ENCODE results near the gene DISP1. TPM values are rescaled to one million over a fixed set of nuclear protein-coding genes. Genes with fewer than 3 reads are reported as not detected.

The DISP1 gene
- total and polyA plus RNA-seq, 2 experiments from 2014 or later: 2.4 to 4.4 TPM

- no peaks in the 10 kb centered on the region; the same call in 2 of the 3 replicates for H3K9me3 Mint-ChIP-seq
- no peak for ATAC-seq
- H4K20me1 ChIP-seq (replicated peaks; ENCODE audit: insufficient read depth): no peaks in the 10 kb centered on the region; the same call in 1 of the 2 replicates
- peaks cover 42% of the 10 kb centered on the region for H3K79me2 ChIP-seq (replicated peaks; ENCODE audit: insufficient read depth)
- H3K27ac ChIP-seq (ENCODE audit: low read depth): no peak overlapping the region
- TF ChIP-seq ZNF331 (CRISPR knock-in tag; IDR thresholded peaks at IDR 0.05; ENCODE audit: low read depth) (no peak), CTCF (conservative IDR thresholded peaks at IDR 0.05; ENCODE audit: low read depth in 2 of 2) (no peak), ETS1 (IDR thresholded peaks at IDR 0.05) (no peak), STAT1 (IDR thresholded peaks at IDR 0.05; ENCODE audit: unreplicated experiment) (no peak), POLR2AphosphoS5 (IDR thresholded peaks at IDR 0.05; ENCODE audit: low read depth) (no peak), JUNB (IDR thresholded peaks at IDR 0.05; ENCODE audit: unreplicated experiment) (no peak), EZH2phosphoT487 (IDR thresholded peaks at IDR 0.05; ENCODE audit: unreplicated experiment) (no peak), NANOG (IDR thresholded peaks at IDR 0.05; ENCODE audit: borderline replicate concordance) (no peak), ZNF462 (CRISPR knock-in tag; IDR thresholded peaks at IDR 0.05) (no peak), REST (IDR thresholded peaks at IDR 0.05; ENCODE audit: unreplicated experiment) (no peak), ZNF114 (CRISPR knock-in tag; IDR thresholded peaks at IDR 0.05) (no peak), EZH2 (IDR thresholded peaks at IDR 0.05; ENCODE audit: low read depth, unreplicated experiment) (no peak), CREB1 (CRISPR knock-in tag; IDR thresholded peaks at IDR 0.05; ENCODE audit: low read depth) (no peak)
- H3K4me2 ChIP-seq: no peak overlapping the region
- no peak overlapping the region for H3K4me3 ChIP-seq
- H3K4me1 Mint-ChIP-seq: peaks cover 46% of the 10 kb centered on the region
- peaks cover 4% of the 10 kb centered on the region; the same call in 1 of the 2 replicates for H3K27me3 ChIP-seq (ENCODE audit: insufficient read depth)
- 0 out of 2 replicates have a peak, but pooled peaks cover 4% of the 10 kb centered on the region for H3F3A ChIP-seq (replicated peaks; ENCODE audit: low read depth)
- no peak overlapping the region for H2AFZ ChIP-seq
- no peak overlapping the region for H3K4me3 Mint-ChIP-seq
- no peaks in the 10 kb centered on the region for H3K36me3 ChIP-seq (ENCODE audit: insufficient read depth)
- peaks cover 5% of the 10 kb centered on the region for H3K27me3 Mint-ChIP-seq (ENCODE audit: insufficient read depth, low read depth, poor library complexity)
- no peaks in the 10 kb centered on the region; the same call in 2 of the 3 replicates for H3K36me3 Mint-ChIP-seq (ENCODE audit: low read depth)
- H3K4me1 ChIP-seq (ENCODE audit: insufficient read depth): peaks cover 16% of the 10 kb centered on the region
- no peak overlapping the region for H3K27ac Mint-ChIP-seq
- no peaks in the 10 kb centered on the region for H3K9me2 ChIP-seq (ENCODE audit: insufficient read depth)
- DNase-seq (ENCODE audit: low spot score): no peak
Measured at GRCh38 chr1:222818171-222818570, 3.3 kb downstream of the DISP1 start.
